HFFc6 (cell line): Measurements from ENCODE around the gene EPSTI1. TPM values are rescaled to one million over a fixed set of nuclear protein-coding genes. Genes with fewer than 3 reads are reported as not detected.
A peak's percentile ranks its signal among the peaks of the same experiment; 100 is the strongest.
"Not testable (repeated sequence)": the region's sequence is repeated elsewhere in the genome, so short reads cannot be mapped to it uniquely, and the experiment has no call there.

Experiments
- DNase-seq: peaks from one replicate; pipeline ENCODE4 v3.0.0-alpha.2; 2018
- H3K27ac Mint-ChIP-seq: 2 replicates; pipeline ENCODE4 v1.8.0; 2020; ENCODE audit warnings: mild to moderate bottlenecking, mixed read lengths
- H3K27me3 Mint-ChIP-seq: 2 replicates; pipeline ENCODE4 v1.8.0; 2021; ENCODE audit warnings: mild to moderate bottlenecking, moderate library complexity, mixed read lengths; ENCODE audit not compliant: insufficient read depth
- H3K36me3 Mint-ChIP-seq: 2 replicates; pipeline ENCODE4 v1.8.0; 2021; ENCODE audit warnings: low read depth, mixed read lengths
- H3K4me1 Mint-ChIP-seq: 2 replicates; pipeline ENCODE4 v1.8.0; 2020; ENCODE audit warnings: low read depth, mixed read lengths
- H3K4me3 Mint-ChIP-seq: 2 replicates; pipeline ENCODE4 v1.8.0; 2020; ENCODE audit warnings: mild to moderate bottlenecking, moderate library complexity, mixed read lengths
- H3K9me3 Mint-ChIP-seq: 2 replicates; pipeline ENCODE4 v1.8.0; 2020; ENCODE audit warnings: mild to moderate bottlenecking, mixed read lengths
- CTCF ChIP-seq: fragments of 200-600 bp; sonication (generic); IDR thresholded peaks from 2 replicates; pipeline ENCODE4 v1.5.0; 2021; ENCODE audit warnings: antibody characterized with exemption, mild to moderate bottlenecking
- total RNA-seq, 6 experiments: library from RNA; stranded (reverse); fragmentation: NEBNext Ultra II Directional; extraction: Animal tissue kit (Norgen Biotek cat#: 25700); gene quantifications; 2 replicates in 1 of 6; 3 replicates in 5 of 6; pipeline ENCODE4 v1.2.3, GENCODE V29; 2021

Gene EPSTI1
- total RNA-seq, 6 experiments from 2014 or later, result 0.76 to 2.3 (median 1.3) TPM

GRCh38 chr13:42999491-42999890 is 7.5 kb upstream of the EPSTI1 start:
- no peak for DNase-seq
- Mint-ChIP-seq H3K4me1 (peaks cover 51% of the 10 kb centered on the region), H3K27me3 (no peaks in the 10 kb centered on the region; the same call in 1 of the 2 replicates), H3K36me3 (peaks cover 14% of the 10 kb centered on the region; the same call in 1 of the 2 replicates), H3K27ac (no peak overlapping the region), H3K9me3 (no peaks in the 10 kb centered on the region; the same call in 1 of the 2 replicates), H3K4me3 (no peak overlapping the region)
- TF ChIP-seq CTCF, result no peak

GRCh38 chr13:42997381-42997780 is 5.3 kb upstream of the EPSTI1 start:
- Mint-ChIP-seq H3K9me3 (no peaks in the 10 kb centered on the region), H3K27me3 (no peaks in the 10 kb centered on the region; the same call in none of the 2 replicates), H3K36me3 (peaks cover 11% of the 10 kb centered on the region; the same call in 1 of the 2 replicates), H3K4me1 (peaks cover 48% of the 10 kb centered on the region), H3K4me3 (peak overlapping the region; percentile 61), H3K27ac (peak overlapping the region; percentile 72)
- no peak for TF ChIP-seq CTCF
- peak; percentile 36 for DNase-seq

GRCh38 chr13:42996584-42996983 is 4.5 kb upstream of the EPSTI1 start:
- no peaks in the 10 kb centered on the region for H3K9me3 Mint-ChIP-seq
- H3K4me3 Mint-ChIP-seq, result peak overlapping the region; percentile 61
- peak; percentile 93 for DNase-seq
- H3K27me3 Mint-ChIP-seq, result no peaks in the 10 kb centered on the region; the same call in 1 of the 2 replicates
- peaks cover 48% of the 10 kb centered on the region for H3K4me1 Mint-ChIP-seq
- no peak for TF ChIP-seq CTCF
- H3K27ac Mint-ChIP-seq, result peak overlapping the region; percentile 72
- peaks cover 4% of the 10 kb centered on the region; the same call in 1 of the 2 replicates for H3K36me3 Mint-ChIP-seq

GRCh38 chr13:42994878-42995277 is 2.8 kb upstream of the EPSTI1 start:
- H3K36me3 Mint-ChIP-seq, result no peaks in the 10 kb centered on the region
- H3K27ac Mint-ChIP-seq, result peak overlapping the region; percentile 2; the same call in 1 of the 2 replicates
- DNase-seq, result no peak
- H3K4me1 Mint-ChIP-seq, result peaks cover 61% of the 10 kb centered on the region
- TF ChIP-seq CTCF, result no peak
- H3K9me3 Mint-ChIP-seq, result no peaks in the 10 kb centered on the region
- H3K27me3 Mint-ChIP-seq, result no peaks in the 10 kb centered on the region; the same call in 1 of the 2 replicates
- no peak overlapping the region for H3K4me3 Mint-ChIP-seq

GRCh38 chr13:42992764-42993122 is 702 bp upstream of the EPSTI1 start:
- Mint-ChIP-seq H3K4me1 (peaks cover 57% of the 10 kb centered on the region), H3K4me3 (peak overlapping the region; percentile 89; the same call in 1 of the 2 replicates), H3K9me3 (no peaks in the 10 kb centered on the region), H3K36me3 (no peaks in the 10 kb centered on the region), H3K27ac (peak overlapping the region; percentile 79), H3K27me3 (no peaks in the 10 kb centered on the region; the same call in 1 of the 2 replicates)
- TF ChIP-seq CTCF, result no peak
- DNase-seq, result no peak

GRCh38 chr13:42991233-42991897 is 676 bp downstream of the EPSTI1 start:
- H3K27me3 Mint-ChIP-seq, H3K9me3 Mint-ChIP-seq, DNase-seq, H3K36me3 Mint-ChIP-seq: not testable (repeated sequence)
- Mint-ChIP-seq H3K4me1 (peaks cover 43% of the 10 kb centered on the region), H3K4me3 (peak overlapping the region; percentile 89), H3K27ac (peak overlapping the region; percentile 79)
